ENCODE measurements around the gene ADCK1.
"Not testable (repeated sequence)": the region's sequence is repeated elsewhere in the genome, so short reads cannot be mapped to it uniquely, and the experiment has no call there.

ADCK1 gene

GRCh38 chr14:77923131-77923936, 123.4 kb downstream of the ADCK1 start:
- peak in 1 of 10 donors; percentile 73 for DNase-seq
- intact Hi-C loops (cut with DNase I) = no loop called here

GRCh38 chr14:77924141-77924948, 124.4 kb downstream of the ADCK1 start:
- peak in 1 of 10 donors; percentile 70 for DNase-seq

GRCh38 chr14:77926942-77927341, 127.0 kb downstream of the ADCK1 start:
- intact Hi-C loops (cut with DNase I) = no loop called here
- DNase-seq = no peak

More at GRCh38 chr14:77924141-77924948, 124.4 kb downstream of the ADCK1 start:
- intact Hi-C loops (cut with DNase I) = no loop called here

GRCh38 chr14:77931441-77931840, 131.5 kb downstream of the ADCK1 start:
- DNase-seq = no peak
- intact Hi-C loops (cut with DNase I) = no loop called here

- intact Hi-C loops (cut with DNase I) = no loop called here
- no peak for DNase-seq
These were observed 136.3 kb downstream of the ADCK1 start for GRCh38 chr14:77936138-77936639.

GRCh38 chr14:77947372-77947771, 147.5 kb downstream of the ADCK1 start:
- intact Hi-C loops (cut with DNase I) = no loop called here

GRCh38 chr14:77950371-77951063, 150.6 kb downstream of the ADCK1 start:
- DNase-seq = peak in 8 of 10 donors; percentile 23 to 94 (median 64)
- intact Hi-C loops (cut with DNase I) = no loop called here

More at GRCh38 chr14:77947372-77947771, 147.5 kb downstream of the ADCK1 start:
- DNase-seq = no peak

- intact Hi-C loops (cut with DNase I) = no loop called here
- no peak for DNase-seq
These were observed 156.0 kb downstream of the ADCK1 start for GRCh38 chr14:77955816-77956484.

GRCh38 chr14:77959686-77960085, 159.8 kb downstream of the ADCK1 start:
- intact Hi-C loops (cut with DNase I); DNase-seq: not testable (repeated sequence)

- intact Hi-C loops (cut with DNase I) = no loop called here
These were observed 162.1 kb downstream of the ADCK1 start for GRCh38 chr14:77961847-77962580.

GRCh38 chr14:77962731-77963520, 163.0 kb downstream of the ADCK1 start:
- DNase-seq = no peak
- intact Hi-C loops (cut with DNase I) = no loop called here

More at GRCh38 chr14:77961847-77962580, 162.1 kb downstream of the ADCK1 start:
- DNase-seq = no peak

- intact Hi-C loops (cut with DNase I) = no loop called here
- DNase-seq = no peak
These were observed 164.7 kb downstream of the ADCK1 start for GRCh38 chr14:77964586-77964985.

- intact Hi-C loops (cut with DNase I) = no loop called here
- no peak for DNase-seq
These were observed 165.1 kb downstream of the ADCK1 start for GRCh38 chr14:77965050-77965449.

GRCh38 chr14:77965919-77966435, 166.1 kb downstream of the ADCK1 start:
- peak in 9 of 10 donors; percentile 21 to 90 (median 30) for DNase-seq

GRCh38 chr14:77967110-77967509, 167.2 kb downstream of the ADCK1 start:
- DNase-seq = no peak
- intact Hi-C loops (cut with DNase I) = no loop called here

More at GRCh38 chr14:77965919-77966435, 166.1 kb downstream of the ADCK1 start:
- intact Hi-C loops (cut with DNase I) = no loop called here

- no peak for DNase-seq
- intact Hi-C loops (cut with DNase I) = no loop called here
These were observed 170.7 kb downstream of the ADCK1 start for GRCh38 chr14:77970646-77971045.

GRCh38 chr14:77973246-77973645, 173.3 kb downstream of the ADCK1 start:
- intact Hi-C loops (cut with DNase I) = no loop called here
- DNase-seq = no peak

- DNase-seq = no peak
- intact Hi-C loops (cut with DNase I) = loop anchor here (5.0 kb wide), 1 partner anchor 114 kb away; no protein-coding TSS in a partner anchor
These were observed 176.7 kb downstream of the ADCK1 start for GRCh38 chr14:77976591-77976990.

All from posterior cingulate gyrus (tissue), 11 donors.